ENCODE measurements around the gene SCGB1D4.
"Not testable (repeated sequence)": the region's sequence is repeated elsewhere in the genome, so short reads cannot be mapped to it uniquely, and the experiment has no call there.

Gene SCGB1D4, protein sequence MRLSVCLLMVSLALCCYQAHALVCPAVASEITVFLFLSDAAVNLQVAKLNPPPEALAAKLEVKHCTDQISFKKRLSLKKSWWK

DNA sequence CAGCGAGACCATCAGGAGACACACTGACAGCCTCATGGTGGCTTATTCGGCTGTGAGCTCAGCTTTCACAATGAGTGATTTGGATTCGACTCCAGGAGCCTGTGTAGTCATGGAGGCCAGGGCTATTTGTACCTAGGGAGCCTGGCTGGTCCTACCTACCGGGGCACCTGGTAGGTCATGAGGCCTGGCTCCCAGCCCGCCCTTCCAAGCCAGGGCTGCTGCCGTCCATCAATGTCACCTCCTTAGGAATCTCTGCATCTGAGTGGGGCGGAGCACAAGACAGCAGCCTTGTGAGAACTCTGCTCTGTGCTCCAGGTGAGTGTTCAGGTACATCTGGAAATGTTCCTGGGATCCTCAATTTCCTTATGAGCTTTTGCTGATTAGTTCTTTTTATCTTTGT lies at the start of gene SCGB1D4:
Gene SCGB1D4 (minus strand): TSS at position 101 of the 400 bp plus-strand sequence. CDS start 65 bp downstream, at position 36.
- no peak for DNase-seq (ENCODE audit: low read depth in 2 of 2)

DNA sequence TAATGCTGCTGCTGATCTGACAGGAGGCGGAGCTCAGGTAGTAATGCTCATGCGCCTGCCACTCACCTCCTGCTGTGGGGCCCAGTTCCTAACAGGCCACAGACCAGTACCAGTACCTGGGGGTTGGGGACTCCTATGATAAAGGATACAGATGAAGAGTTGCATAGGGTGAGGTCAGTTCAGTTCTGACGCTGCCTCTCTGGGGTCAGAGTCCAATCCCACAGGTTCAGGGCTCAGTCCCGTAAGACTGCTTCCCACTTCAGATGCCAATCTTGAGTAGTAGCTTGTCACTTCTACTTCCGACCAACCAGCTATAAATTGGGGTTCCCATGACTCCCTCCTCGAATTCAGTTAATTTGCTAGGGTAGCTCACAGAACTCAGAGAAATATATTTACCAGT lies 47.0 kb upstream of the SCGB1D4 start:
- no peak for DNase-seq (ENCODE audit: low read depth in 2 of 2)

DNA sequence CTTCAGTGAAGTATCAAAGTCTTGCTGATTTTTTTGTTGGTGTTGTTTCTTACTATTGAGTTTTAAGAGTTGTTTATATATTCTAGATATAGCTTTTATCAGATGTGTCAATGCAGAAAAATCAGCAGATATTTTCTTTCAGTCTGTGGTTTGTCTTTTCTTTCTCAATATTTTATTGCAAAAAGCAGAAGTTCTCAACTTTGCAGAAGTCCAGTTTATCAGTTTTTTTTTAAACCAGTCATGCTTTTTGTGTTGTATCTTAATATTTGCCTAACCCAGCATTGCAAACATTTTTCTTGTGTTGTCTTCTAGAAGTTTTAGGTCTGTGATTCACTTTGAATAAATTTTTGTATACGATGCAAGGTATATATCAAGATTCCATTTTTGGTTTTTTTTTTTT lies 45.3 kb upstream of the SCGB1D4 start:
- DNase-seq (ENCODE audit: low read depth in 2 of 2) = no peak

DNA sequence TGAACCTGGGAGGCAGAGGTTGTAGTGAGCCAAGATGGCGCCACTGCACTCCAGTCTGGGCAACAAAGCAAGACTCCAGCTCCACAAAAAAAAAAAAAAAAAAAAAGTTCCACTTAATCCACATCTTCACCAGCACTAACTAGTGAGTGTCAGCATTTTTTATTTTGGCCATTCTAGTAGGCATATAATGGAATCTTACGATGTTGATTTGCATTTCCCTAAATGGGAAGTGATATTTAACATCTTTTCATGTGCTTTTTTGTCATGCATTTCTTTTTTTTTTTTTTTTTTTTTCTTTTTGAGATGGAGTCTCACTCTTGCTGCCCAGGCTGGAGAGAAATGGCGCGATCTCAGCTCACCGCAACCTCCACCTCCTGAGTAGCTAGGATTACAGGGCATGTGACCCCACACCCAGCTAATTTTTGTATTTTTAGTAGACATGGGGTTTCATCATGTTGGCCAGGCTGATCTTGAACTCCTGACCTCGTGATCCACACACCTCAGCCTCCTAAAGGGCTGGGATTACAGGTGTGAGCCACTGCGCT lies 44.8 kb upstream of the SCGB1D4 start:
- not testable (repeated sequence) for DNase-seq (ENCODE audit: low read depth in 2 of 2)

DNA sequence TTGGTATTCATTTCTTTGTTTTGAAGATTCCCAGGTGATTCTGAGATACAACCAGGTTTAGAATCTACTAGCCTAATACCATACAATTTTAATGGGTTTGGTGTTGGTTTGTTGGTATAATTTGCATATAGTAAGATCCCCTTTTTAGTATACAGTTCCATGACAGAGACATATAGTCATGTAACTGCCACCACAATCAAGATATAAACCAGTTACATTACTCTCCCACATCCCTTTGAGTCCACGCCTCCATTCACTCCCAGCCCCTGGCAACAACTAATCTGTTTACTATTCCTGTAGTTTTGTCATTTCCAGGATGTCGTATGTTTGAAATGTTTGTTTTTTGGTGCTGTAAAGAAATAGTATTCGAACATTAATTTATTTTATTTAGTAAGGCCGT lies 42.7 kb upstream of the SCGB1D4 start:
- DNase-seq (ENCODE audit: low read depth in 2 of 2) = no peak

DNA sequence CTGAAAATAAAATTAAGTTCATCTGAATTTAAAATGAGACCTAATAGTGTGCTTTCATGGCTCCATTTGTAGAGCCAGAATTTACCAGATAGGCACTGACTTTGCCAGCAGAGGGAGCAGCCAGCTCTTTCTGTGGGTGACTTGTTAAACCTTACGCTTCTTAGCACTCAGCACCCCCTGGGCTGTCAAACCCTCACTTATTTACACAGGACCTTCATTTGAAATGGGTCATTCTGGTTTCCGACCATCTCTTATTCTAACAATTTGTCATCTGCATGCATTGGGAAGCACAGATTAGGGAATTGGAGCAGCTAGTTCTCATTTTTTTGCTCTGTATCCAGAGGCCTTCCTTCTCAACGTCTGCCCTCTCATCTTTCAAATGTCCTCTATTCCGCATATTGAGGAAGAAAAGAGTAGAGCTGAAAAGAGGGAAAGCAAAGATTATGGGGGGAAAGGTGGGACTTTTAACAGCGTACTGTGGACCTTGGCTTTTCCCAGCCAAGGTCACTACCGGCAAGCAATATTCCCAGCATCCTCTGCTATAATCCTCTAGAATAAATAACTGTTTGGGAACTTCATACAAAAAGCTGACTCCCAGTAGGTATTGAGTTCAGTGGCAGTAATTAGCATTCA lies 41.5 kb upstream of the SCGB1D4 start:
- peak; percentile 20 to 33 for DNase-seq (ENCODE audit: low read depth in 2 of 2)

DNA sequence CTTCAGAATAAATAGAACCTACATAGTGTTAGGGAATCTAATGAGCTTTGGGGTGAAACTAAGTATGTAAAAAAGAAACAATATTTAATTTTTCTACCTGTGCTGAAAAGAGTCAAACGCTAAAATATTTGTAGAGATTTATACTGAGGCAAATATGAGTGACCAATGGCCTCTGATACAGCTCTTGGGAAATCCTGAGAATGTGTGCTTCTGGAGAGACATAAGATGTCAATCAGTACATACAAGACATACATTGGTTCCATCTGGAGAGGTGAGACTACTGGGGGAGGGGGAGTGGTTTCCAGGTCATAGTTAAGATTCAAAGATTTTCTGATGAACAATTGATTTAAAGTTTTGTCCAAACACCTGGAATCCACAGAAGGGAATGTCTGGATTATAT lies 39.3 kb upstream of the SCGB1D4 start:
- DNase-seq (ENCODE audit: low read depth in 2 of 2) = no peak

DNA sequence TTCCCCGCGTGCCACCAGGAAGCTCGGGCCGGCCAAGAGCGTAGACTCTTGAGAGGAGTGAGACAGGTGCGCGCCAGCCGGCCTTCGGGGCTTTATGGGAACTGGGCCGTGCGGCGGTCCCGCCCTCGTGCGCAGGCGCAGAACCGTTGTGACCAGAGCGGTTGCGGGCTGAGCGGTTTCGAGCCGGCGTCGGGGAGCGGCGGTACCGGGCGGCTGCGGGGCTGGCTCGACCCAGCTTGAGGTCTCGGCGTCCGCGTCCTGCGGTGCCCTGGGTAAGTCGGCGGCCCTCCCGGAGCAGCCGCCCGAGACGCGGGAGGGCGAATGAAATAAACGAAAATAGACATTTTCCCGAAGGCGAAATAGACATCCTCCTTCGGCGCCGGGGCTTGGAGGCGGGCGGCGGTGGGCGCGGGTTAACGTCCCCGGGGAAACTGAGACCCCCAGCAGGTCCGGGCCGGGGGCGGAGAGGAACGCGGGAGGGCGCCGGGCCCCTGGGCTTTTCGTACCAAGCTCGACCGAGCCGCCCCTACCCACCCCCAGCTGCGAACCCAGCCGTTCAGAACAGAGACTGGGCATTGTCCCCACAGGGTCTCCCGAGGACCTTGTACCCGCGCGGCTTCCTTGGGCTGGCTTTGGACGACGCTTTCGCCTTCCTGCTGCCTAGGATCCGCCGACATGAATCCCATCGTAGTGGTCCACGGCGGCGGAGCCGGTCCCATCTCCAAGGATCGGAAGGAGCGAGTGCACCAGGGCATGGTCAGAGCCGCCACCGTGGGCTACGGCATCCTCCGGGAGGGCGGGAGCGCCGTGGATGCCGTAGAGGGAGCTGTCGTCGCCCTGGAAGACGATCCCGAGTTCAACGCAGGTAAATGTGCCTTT lies 38.7 kb upstream of the SCGB1D4 start, which contains the start of gene ASRGL1:
Gene ASRGL1 (plus strand): TSS at position 146 of the 879 bp plus-strand sequence. CDS start 530 bp downstream, at position 676.
- peak; percentile 63 to 65 for DNase-seq (ENCODE audit: low read depth in 2 of 2)

DNA sequence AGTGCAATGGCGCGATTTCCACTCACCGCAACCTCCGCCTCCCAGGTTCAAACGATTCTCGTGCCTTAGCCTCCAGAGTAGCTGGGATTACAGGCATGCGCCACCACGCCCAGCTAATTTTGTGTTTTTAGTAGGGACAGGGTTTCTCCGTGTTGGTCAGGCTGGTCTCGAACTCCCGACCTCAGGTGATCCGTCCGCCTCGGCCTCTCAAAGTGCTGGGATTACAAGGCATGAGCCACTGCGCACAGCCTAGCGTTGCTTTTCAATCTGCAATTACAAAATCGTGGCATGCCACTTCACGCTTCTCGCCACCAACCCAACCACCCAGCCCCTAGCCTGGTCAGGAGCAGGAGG lies 38.1 kb upstream of the SCGB1D4 start:
- not testable (repeated sequence) for DNase-seq (ENCODE audit: low read depth in 2 of 2)

DNA sequence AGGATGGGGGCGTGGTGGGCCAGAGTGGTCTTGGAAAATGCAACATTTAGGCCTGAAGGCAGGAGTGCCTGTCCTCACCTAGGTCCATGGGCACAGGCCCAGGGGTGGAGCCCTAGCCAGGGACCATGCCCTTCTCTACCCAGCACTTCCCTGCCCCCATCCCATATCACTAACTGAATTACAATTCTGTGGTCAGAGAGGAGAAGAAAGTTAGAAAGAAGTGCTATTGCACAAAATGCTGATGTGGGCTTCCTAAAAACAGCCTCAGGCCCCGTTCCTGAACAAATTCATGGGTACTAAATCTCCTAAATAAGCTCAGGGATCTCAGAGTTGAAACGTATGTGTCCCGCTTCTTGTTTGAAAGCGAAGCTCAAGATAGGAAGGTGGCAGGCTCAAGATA lies 34.9 kb upstream of the SCGB1D4 start:
- no peak for DNase-seq (ENCODE audit: low read depth in 2 of 2)

DNA sequence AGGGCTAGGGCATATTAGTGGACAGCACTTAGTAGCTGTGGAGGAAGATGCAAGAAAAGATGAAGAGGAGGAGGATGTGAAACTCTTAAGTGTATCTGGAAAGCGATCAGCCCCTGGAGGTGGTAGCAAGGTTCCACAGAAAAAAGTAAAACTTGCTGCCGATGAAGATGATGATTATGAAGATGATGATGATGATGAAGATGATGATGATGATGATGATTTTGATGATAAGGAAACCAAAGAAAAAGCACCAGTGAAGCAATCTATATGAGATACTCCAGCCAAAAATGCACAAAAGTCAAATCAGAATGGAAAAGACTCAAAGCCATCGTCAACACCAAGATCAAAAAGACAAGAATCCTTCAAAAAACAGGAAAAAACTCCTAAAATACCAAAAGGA lies 32.4 kb upstream of the SCGB1D4 start:
- DNase-seq (ENCODE audit: low read depth in 2 of 2) = not testable (repeated sequence)

DNA sequence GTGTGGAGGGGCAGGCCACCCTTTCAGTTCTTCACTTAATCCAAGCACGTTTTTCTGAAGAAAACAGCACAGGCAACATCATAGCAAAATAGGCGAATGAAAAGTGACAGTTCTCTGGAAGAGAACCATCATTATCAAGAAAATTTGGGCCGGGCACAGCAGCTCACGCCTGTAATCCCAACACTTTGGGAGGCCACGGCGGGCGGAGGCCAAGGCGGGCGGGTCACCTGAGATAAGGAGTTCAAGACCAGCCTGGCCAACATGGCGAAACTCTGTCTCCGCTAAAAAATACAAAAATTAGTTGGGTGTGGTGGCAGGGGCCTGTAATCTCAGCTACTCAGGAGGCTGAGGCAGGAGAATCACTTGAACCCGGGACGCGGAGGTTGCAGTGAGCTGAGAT lies 28.7 kb upstream of the SCGB1D4 start:
- DNase-seq (ENCODE audit: low read depth in 2 of 2) = not testable (repeated sequence)

DNA sequence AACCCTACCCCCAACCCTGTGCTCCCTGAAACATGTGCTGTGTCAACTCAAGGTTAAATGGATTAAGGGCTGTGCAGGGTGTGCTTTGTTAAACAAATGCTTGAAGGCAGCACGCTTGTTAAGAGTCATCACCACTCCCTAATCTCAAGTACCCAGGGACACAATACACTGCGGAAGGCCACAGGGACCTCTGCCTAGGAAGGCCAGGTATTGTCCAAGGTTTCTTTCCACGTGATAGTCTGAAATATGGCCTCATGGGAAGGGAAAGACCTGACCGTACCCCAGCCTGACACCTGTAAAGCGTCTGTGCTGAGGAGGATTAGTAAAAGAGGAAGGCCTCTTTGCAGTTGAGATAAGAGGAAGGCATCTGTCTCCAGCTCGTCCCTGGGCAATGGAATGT lies 27.8 kb upstream of the SCGB1D4 start:
- not testable (repeated sequence) for DNase-seq (ENCODE audit: low read depth in 2 of 2)

DNA sequence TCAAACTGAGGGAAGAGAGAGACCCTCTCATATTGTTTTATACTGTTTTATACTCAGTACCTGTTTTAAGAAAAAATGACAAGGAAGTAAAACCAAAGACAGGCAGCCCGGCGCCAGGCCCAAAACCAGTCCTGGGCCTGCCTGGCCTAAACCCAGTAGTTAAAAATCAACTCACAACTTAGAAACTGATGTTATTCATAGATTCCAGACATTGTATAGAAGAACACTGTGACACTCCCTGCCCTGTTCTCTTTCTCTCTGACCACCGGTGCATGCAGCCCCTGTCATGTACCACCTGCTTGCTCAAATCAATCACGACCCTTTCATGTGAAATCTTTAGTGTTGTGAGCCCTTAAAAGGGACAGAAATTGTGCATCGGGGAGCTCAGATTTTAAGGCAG lies 26.9 kb upstream of the SCGB1D4 start:
- not testable (repeated sequence) for DNase-seq (ENCODE audit: low read depth in 2 of 2)

DNA sequence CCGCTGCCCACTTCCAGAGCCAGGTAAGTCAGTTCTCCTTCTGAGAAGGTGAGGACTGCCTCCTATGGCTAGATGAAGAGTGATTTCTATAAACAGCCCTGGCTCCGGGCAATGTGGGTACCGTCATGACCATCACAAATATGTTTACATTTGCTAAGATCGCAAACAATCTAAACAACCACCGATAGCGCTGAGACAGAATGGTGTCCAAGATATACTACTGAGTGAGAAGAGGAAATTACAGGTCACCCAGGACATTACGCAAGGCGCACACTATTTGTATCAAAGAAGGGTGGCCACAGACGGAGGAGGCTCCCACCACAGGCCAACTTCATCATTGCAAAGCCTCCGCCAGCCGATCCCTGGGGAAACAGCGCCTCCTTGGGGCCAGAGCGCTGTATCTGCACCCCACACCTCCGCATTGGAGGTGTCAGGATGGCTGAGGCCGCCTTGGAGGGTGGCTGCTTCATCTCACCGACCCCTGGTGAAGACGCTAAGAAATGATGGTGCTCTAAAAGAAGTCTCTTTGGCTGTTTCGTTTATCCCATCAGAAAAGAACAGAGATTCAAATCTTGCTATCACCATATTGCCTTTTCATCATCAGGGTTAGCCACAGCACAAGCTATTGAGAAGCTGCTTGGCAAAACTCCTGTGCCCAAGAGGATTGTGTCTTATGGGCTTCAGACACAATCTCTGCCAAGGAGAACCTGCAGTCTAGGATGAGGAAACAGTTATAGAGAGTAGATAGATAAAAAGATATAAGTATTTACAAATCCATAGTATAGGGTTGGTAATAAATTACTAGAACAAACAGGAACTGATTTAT lies 26.1 kb upstream of the SCGB1D4 start:
- DNase-seq (ENCODE audit: low read depth in 2 of 2) = peak; percentile 38 to 61

DNA sequence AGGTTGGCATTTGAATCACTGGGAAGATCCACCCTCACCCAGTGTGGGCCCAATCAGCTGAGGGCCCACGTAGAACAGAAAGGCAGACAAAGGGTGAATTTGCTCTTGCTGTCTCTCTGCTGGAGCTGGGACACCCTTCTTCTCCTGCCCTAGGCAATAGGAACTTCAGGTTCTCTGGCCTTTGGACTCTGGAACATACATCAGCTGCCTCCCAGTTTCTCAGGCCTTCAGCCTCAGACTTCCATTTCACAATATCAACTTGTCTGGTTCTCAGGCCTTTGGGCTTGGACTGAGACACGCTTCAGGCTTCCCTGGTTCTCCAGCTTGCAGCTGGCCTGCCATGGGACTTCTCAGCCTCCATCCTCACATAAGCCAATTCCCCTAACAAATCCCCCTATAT lies 23.6 kb upstream of the SCGB1D4 start:
- no peak for DNase-seq (ENCODE audit: low read depth in 2 of 2)

DNA sequence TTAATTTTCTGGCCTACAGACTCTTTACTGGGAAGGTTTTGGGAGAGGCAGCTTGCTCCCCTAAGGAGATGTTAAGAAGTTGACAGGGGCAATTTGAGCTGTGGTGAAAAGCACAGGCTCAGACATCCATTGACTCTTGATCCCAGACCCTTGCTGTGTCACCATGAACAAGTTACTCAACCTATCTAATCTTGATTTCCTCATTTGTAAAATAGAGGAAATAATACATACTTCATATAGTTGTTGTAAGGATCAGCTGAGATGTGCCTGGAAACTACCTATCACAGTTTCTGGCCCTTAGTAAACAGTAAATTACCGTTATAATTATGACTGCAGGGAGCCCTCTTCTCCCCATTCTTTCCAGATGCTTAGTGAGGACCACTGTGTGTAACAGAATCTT lies 16.6 kb upstream of the SCGB1D4 start:
- DNase-seq (ENCODE audit: low read depth in 2 of 2) = no peak

DNA sequence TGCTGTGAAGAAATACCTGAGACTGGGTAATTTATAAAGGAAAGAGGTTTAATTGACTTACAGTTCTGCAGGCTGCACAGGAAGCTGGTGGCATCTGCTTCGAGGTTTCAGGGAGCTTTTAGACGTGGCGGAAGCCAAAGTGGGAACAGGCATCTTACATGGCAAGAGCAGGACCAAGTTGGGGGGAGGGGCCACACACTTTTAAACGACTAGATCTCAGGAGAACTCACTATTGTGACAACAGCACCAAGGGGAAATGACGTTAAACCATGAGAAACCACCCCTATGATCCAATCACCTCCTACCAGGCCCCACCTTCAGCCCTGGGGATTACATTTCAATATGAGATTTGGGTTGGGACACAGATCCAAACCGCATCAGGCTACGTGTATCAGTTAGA lies 11.1 kb upstream of the SCGB1D4 start:
- no peak for DNase-seq (ENCODE audit: low read depth in 2 of 2)

DNA sequence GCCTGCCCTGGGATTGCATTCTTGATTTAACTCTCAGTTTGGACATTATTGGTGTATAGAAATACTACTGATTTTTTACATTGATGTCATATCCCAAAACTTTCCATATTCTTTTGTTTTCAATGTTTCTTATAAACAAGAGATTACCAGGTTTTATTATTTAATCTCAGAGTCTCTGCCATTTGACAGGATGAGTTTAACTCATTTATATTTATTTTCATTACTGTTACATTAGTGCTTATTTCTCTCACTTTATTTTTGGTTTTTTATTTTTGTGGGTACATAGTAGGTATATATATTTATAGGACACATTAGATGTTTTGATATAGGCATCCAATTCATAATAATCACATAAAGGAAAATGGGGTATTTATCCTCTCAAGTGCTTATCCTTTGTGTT lies 9.1 kb upstream of the SCGB1D4 start:
- DNase-seq (ENCODE audit: low read depth in 2 of 2) = no peak

DNA sequence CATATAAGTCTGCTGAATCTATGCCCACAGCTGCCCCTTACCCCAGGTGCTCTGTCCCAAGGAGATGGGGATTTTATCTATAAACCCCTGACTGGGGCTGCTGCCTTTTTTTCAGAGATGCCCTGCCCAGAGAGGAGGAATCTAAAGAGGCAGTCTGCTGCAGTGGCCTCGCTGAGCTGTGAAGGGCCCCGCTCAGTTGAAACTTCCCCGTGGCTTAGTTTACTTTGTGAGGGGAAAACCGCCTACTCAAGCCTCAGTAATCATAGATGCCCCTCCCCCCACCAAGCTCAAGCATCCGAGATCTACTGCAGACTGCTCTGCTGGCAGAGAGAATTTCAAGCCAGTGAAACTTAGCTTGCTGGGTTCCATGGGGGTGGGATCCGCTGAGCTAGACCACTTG lies 7.4 kb upstream of the SCGB1D4 start:
- no peak for DNase-seq (ENCODE audit: low read depth in 2 of 2)

DNA sequence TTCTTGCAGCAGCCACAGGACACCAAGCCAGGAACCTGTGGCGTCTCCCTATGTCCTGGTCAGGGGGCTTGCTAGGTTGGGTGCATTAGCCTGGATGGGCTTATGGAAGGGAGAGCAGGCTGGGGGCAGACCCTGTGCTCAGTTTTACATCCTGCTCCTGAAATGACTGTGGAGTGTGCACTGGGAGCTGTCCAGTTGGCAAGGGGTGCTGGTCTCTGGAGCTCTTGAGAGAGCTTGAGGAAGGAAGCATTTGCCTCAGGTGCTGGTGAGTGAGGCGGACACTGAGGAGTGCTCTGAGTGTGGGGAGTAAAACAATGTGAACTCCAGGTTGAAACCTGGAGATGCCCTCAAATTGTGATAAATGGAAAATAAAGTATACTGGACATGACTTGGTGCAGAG lies 3.4 kb downstream of the SCGB1D4 start:
- DNase-seq (ENCODE audit: low read depth in 2 of 2) = no peak

DNA sequence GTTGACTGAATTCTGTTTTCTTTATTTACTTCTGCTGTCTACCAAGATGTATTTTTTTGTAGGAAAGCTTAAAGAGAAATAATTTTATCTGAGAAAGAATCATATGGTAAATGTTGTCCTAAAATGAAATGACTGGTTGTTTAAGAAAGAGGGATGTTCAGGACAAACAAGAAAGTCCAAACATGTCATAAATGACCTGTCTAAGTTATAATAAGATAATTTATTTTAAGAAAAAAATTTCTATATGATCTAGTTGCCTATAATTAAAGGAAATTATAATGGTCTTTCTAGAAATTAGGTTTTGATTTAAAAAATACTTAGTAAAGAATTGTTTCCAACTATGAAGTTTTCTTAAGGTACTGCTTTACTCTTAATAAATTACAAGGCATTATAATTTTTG lies 18.4 kb downstream of the SCGB1D4 start:
- DNase-seq (ENCODE audit: low read depth in 2 of 2) = no peak
